ENCODE data around the gene TLE3. TPM values are rescaled to one million over a fixed set of nuclear protein-coding genes. Genes with fewer than 3 reads are reported as not detected.

Gene TLE3
- polyA plus RNA-seq, 1 donor: 47.1 TPM

GRCh38 chr15:70006259-70007147, 91.2 kb downstream of the TLE3 start:
- Histone ChIP-seq H3K36me3 (ENCODE audit: control insufficient read depth, insufficient read depth, low read length) (no peaks in the 10 kb centered on the region), H3K4me1 (ENCODE audit: control insufficient read depth, insufficient read depth, low read length) (no peaks in the 10 kb centered on the region), H3K27me3 (ENCODE audit: control insufficient read depth, insufficient read depth, low read length) (peaks cover 6% of the 10 kb centered on the region), H3K9me3 (ENCODE audit: control insufficient read depth, low read depth, low read length) (peaks cover 6% of the 10 kb centered on the region), H3K27ac (ENCODE audit: low read length) (no peak overlapping the region), H3K4me3 (ENCODE audit: low read length) (no peak overlapping the region)
- DNase-seq: no peak
- WGBS (ENCODE audit: insufficient coverage, low lambda C conversion rate): no CpG with 5 or more reads among the region's 12 CpGs

- H3K4me1 ChIP-seq (ENCODE audit: control insufficient read depth, insufficient read depth, low read length): no peaks in the 10 kb centered on the region
- H3K36me3 ChIP-seq (ENCODE audit: control insufficient read depth, insufficient read depth, low read length): no peaks in the 10 kb centered on the region
- H3K27ac ChIP-seq (ENCODE audit: low read length): no peak overlapping the region
- H3K9me3 ChIP-seq (ENCODE audit: control insufficient read depth, low read depth, low read length): peaks cover 8% of the 10 kb centered on the region
- WGBS (ENCODE audit: insufficient coverage, low lambda C conversion rate): no CpG with 5 or more reads among the region's 3 CpGs
- no peak for DNase-seq
- peaks cover 6% of the 10 kb centered on the region for H3K27me3 ChIP-seq (ENCODE audit: control insufficient read depth, insufficient read depth, low read length)
- H3K4me3 ChIP-seq (ENCODE audit: low read length): no peak overlapping the region
Measured at GRCh38 chr15:70004826-70005225, 92.9 kb downstream of the TLE3 start.

DNA sequence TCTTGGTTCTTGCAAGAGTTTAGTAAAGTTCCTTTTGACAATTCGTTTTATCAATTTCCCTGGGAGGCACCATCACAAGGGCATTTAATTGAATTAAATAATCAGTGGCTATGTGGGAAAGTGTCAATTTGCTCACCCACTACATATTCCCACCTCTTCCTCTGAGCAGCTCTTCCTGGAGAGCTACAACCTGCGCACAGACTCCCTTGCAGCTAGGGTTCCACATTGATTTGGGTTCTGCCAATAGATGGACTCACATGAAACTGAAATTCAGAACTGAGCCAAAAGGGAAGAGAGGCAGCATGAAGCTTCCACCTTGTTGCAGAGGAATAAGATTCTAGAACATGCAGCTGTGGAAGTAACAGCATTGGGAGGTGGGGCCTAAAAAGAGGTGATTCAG, 94.8 kb downstream of the TLE3 start:
- H3K9me3 ChIP-seq (ENCODE audit: control insufficient read depth, low read depth, low read length): peaks cover 8% of the 10 kb centered on the region
- no peak overlapping the region for H3K4me3 ChIP-seq (ENCODE audit: low read length)
- no peak for DNase-seq
- WGBS (ENCODE audit: insufficient coverage, low lambda C conversion rate): no CpG with 5 or more reads among the region's 2 CpGs
- peaks cover 6% of the 10 kb centered on the region for H3K27me3 ChIP-seq (ENCODE audit: control insufficient read depth, insufficient read depth, low read length)
- H3K36me3 ChIP-seq (ENCODE audit: control insufficient read depth, insufficient read depth, low read length): no peaks in the 10 kb centered on the region
- H3K27ac ChIP-seq (ENCODE audit: low read length): no peak overlapping the region
- H3K4me1 ChIP-seq (ENCODE audit: control insufficient read depth, insufficient read depth, low read length): peaks cover 3% of the 10 kb centered on the region

- Histone ChIP-seq H3K4me1 (ENCODE audit: control insufficient read depth, insufficient read depth, low read length) (peaks cover 12% of the 10 kb centered on the region), H3K9me3 (ENCODE audit: control insufficient read depth, low read depth, low read length) (peaks cover 8% of the 10 kb centered on the region), H3K36me3 (ENCODE audit: control insufficient read depth, insufficient read depth, low read length) (no peaks in the 10 kb centered on the region), H3K27me3 (ENCODE audit: control insufficient read depth, insufficient read depth, low read length) (peaks cover 5% of the 10 kb centered on the region), H3K27ac (ENCODE audit: low read length) (no peak overlapping the region), H3K4me3 (ENCODE audit: low read length) (no peak overlapping the region)
- no CpG with 5 or more reads among the region's 4 CpGs for WGBS (ENCODE audit: insufficient coverage, low lambda C conversion rate)
- DNase-seq: no peak
Measured at GRCh38 chr15:70001859-70002258, 95.9 kb downstream of the TLE3 start.

DNA sequence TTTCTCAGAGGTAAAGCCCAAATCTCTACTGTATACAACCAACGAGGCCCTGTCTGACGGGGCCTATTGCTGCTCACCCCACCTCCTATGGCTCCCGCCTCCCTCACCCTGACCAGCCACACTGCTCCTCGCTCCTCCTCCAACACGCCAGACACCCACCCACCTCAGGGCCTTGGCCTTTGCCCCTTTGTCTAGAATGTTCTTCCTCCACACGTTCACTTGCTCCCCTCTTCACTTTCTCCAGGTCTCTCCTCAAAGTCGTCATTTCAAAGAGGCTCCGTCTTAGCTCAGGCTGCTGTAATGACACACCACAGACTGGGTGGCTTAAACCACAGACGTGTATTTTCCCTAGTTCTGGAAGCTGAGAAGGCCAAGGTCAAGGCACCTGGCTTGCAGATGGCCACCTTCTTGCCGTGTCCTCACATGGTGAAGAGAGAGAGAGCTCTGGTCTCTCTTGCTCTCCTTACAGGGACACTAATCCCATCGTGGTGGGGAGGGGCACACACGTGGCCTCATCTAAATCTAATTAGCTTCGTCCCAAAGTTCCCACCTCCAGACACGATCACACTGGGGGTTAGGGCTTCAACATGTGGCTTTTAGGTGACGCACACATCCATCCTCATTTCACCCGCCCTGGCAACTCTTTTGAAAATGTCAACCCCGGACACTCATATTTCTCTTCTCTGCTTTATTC, 98.2 kb downstream of the TLE3 start:
- 100% methylated on average over 3 of the region's 17 CpGs for WGBS (ENCODE audit: insufficient coverage, low lambda C conversion rate)
- Histone ChIP-seq H3K27me3 (ENCODE audit: control insufficient read depth, insufficient read depth, low read length) (peaks cover 4% of the 10 kb centered on the region), H3K9me3 (ENCODE audit: control insufficient read depth, low read depth, low read length) (peaks cover 8% of the 10 kb centered on the region), H3K4me3 (ENCODE audit: low read length) (no peak overlapping the region), H3K4me1 (ENCODE audit: control insufficient read depth, insufficient read depth, low read length) (peaks cover 25% of the 10 kb centered on the region), H3K27ac (ENCODE audit: low read length) (no peak overlapping the region), H3K36me3 (ENCODE audit: control insufficient read depth, insufficient read depth, low read length) (no peaks in the 10 kb centered on the region)
- DNase-seq: no peak

DNA sequence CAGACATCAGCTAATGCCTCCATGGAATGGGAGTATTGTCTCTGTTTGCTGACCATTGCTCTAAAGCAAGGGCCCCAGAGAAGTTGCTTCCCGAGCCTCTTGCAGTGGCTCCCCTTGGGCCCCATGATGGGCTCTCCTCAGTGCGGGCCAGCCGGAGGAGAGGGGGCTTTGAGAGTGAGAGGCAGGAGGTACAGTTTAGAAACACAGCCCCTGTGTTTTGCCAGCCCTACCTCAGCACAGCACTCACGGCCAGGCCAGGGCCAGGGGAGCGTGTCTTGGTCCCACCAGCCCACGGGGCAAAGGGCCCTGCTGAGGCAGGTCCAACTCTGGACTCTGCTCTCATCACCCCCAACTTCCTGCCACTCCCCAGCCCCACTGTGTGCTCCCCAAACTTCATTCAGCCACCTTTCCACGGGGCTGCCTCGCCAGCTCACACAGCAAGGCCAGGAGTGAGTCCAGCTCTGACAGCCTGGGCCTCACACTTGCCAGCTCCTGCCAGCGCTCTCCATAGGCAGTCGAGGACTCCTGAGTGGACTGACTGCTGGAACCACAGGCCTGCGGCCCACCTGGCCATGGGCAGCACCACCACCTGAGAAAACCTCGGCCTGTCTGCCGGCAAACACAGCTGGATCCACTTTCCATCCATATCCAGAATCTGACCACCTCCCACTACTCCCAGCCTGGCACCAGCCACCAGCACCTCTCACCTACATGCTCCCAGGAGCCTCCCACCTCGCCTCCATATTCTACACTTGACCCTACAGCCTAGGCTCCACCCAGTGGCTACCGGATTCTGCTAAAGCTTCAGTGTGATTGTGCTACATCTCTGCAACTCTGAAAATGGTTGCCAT, 99.0 kb downstream of the TLE3 start:
- H3K27me3 ChIP-seq (ENCODE audit: control insufficient read depth, insufficient read depth, low read length): peaks cover 4% of the 10 kb centered on the region
- DNase-seq: no peak
- H3K27ac ChIP-seq (ENCODE audit: low read length): no peak overlapping the region
- H3K4me1 ChIP-seq (ENCODE audit: control insufficient read depth, insufficient read depth, low read length): peaks cover 27% of the 10 kb centered on the region
- no CpG with 5 or more reads among the region's 15 CpGs for WGBS (ENCODE audit: insufficient coverage, low lambda C conversion rate)
- peaks cover 8% of the 10 kb centered on the region for H3K9me3 ChIP-seq (ENCODE audit: control insufficient read depth, low read depth, low read length)
- H3K36me3 ChIP-seq (ENCODE audit: control insufficient read depth, insufficient read depth, low read length): no peaks in the 10 kb centered on the region
- H3K4me3 ChIP-seq (ENCODE audit: low read length): no peak overlapping the region

DNA sequence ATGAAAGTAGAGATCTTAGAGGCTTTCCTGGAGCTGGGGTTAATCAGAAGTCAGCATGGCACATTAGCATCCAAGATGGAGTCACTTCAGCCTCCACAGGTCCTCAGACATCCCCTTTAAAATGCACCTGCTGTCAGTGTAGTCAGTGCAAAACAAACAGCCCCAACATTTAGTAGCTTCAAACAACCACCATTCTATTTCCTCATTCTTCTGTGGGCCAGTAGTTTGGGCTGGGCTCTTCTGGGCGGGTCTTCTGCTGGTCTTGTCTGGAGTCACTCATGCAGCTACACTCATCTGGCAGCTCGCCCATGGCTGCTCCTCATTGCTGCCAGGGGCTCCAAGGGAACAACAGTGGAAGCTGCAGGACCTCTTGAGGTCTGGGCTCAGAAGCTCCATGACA, 99.9 kb downstream of the TLE3 start:
- peaks cover 27% of the 10 kb centered on the region for H3K4me1 ChIP-seq (ENCODE audit: control insufficient read depth, insufficient read depth, low read length)
- peaks cover 4% of the 10 kb centered on the region for H3K27me3 ChIP-seq (ENCODE audit: control insufficient read depth, insufficient read depth, low read length)
- peaks cover 6% of the 10 kb centered on the region for H3K9me3 ChIP-seq (ENCODE audit: control insufficient read depth, low read depth, low read length)
- H3K27ac ChIP-seq (ENCODE audit: low read length): no peak overlapping the region
- no CpG with 5 or more reads among the region's 2 CpGs for WGBS (ENCODE audit: insufficient coverage, low lambda C conversion rate)
- H3K36me3 ChIP-seq (ENCODE audit: control insufficient read depth, insufficient read depth, low read length): no peaks in the 10 kb centered on the region
- peak; percentile 48 to 60 for DNase-seq
- no peak overlapping the region for H3K4me3 ChIP-seq (ENCODE audit: low read length)
